ENCODE results near the gene POR.

GRCh38 chr7:75996476-75996875 lies 81.5 kb downstream of the POR start:
- TF ChIP-seq CTCF (IDR thresholded peaks at IDR 0.05) (no peak), POLR2AphosphoS5 (IDR thresholded peaks at IDR 0.05) (no peak), POLR2A (IDR thresholded peaks at IDR 0.05) (no peak)
